ENCODE measurements around the gene SLC2A13.

The SLC2A13 gene

GRCh38 chr12:40123496-40123895, 17.6 kb upstream of the SLC2A13 start:
- TF ChIP-seq, protein P1, sequence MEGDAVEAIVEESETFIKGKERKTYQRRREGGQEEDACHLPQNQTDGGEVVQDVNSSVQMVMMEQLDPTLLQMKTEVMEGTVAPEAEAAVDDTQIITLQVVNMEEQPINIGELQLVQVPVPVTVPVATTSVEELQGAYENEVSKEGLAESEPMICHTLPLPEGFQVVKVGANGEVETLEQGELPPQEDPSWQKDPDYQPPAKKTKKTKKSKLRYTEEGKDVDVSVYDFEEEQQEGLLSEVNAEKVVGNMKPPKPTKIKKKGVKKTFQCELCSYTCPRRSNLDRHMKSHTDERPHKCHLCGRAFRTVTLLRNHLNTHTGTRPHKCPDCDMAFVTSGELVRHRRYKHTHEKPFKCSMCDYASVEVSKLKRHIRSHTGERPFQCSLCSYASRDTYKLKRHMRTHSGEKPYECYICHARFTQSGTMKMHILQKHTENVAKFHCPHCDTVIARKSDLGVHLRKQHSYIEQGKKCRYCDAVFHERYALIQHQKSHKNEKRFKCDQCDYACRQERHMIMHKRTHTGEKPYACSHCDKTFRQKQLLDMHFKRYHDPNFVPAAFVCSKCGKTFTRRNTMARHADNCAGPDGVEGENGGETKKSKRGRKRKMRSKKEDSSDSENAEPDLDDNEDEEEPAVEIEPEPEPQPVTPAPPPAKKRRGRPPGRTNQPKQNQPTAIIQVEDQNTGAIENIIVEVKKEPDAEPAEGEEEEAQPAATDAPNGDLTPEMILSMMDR (conservative IDR thresholded peaks at IDR 0.05; ENCODE audit: control insufficient read depth, insufficient read depth, low read depth, low read length), result no peak
- peak; percentile 44 for DNase-seq (ENCODE audit: low read depth)
- H3K4me3 ChIP-seq (ENCODE audit: control insufficient read depth, low read depth, low read length), result no peak overlapping the region

DNA sequence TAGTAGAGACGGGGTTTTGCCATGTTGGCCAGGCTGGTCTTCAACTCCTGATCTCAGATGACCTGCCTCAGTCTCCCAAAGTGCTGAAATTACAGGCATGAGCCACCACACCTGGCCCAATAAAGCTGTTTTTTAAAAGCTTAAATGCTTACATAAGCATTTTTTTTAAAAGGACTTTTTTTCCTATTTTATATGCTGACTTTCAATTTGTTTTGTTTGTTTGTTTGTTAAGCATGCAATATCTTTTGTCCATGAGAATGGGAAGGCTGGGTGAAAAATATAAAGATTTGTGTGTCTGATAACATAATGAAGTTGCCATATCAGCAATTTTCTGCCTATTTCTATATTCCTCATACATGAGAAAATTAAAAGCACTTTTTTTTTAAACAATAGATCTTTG, 17.0 kb upstream of the SLC2A13 start:
- DNase-seq (ENCODE audit: low read depth), result no peak
- TF ChIP-seq, protein P1 (conservative IDR thresholded peaks at IDR 0.05; ENCODE audit: control insufficient read depth, insufficient read depth, low read depth, low read length), result no peak
- H3K4me3 ChIP-seq (ENCODE audit: control insufficient read depth, low read depth, low read length), result no peak overlapping the region

DNA sequence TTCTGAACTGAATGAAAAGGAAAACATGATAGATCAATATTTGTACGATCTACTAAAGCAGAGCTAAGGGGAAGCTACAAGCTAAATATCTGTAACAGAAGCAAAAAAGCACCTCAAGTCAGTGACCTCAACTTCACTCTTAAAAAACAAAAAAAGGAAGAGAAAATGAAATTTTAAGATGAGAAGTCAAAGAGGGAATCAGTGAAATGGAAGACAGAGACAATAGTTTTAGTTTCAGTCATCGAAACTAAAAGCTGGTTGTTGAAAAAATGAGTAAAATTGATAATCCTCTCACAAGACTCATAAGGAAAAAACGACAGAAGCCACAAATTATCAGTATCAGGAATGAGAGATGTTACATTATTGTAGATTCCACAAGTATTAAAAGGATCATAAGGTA, 11.9 kb upstream of the SLC2A13 start:
- DNase-seq (ENCODE audit: low read depth), result no peak
- TF ChIP-seq, protein P1 (conservative IDR thresholded peaks at IDR 0.05; ENCODE audit: control insufficient read depth, insufficient read depth, low read depth, low read length), result no peak
- H3K4me3 ChIP-seq (ENCODE audit: control insufficient read depth, low read depth, low read length), result no peak overlapping the region

DNA sequence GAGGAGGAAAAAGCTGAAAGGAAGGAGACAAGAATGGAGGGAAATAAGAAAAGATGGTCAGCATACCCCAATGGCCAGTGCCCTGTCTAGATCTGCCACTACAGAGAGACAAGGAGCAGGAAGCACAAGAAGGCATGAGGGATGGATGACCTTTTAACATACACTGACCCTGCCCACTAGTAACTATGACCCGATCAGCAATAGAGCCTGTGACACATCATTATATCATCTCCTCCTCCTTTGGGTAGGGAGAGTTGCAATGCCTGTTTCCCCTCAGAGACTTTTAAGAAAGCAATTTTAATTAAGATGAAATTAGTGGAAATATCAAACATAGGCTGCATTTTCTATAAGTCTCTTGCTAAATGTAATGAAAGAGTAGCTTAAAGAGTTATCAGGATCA, 4.7 kb upstream of the SLC2A13 start:
- TF ChIP-seq, protein P1 (conservative IDR thresholded peaks at IDR 0.05; ENCODE audit: control insufficient read depth, insufficient read depth, low read depth, low read length), result no peak
- DNase-seq (ENCODE audit: low read depth), result peak; percentile 17
- no peak overlapping the region for H3K4me3 ChIP-seq (ENCODE audit: control insufficient read depth, low read depth, low read length)

DNA sequence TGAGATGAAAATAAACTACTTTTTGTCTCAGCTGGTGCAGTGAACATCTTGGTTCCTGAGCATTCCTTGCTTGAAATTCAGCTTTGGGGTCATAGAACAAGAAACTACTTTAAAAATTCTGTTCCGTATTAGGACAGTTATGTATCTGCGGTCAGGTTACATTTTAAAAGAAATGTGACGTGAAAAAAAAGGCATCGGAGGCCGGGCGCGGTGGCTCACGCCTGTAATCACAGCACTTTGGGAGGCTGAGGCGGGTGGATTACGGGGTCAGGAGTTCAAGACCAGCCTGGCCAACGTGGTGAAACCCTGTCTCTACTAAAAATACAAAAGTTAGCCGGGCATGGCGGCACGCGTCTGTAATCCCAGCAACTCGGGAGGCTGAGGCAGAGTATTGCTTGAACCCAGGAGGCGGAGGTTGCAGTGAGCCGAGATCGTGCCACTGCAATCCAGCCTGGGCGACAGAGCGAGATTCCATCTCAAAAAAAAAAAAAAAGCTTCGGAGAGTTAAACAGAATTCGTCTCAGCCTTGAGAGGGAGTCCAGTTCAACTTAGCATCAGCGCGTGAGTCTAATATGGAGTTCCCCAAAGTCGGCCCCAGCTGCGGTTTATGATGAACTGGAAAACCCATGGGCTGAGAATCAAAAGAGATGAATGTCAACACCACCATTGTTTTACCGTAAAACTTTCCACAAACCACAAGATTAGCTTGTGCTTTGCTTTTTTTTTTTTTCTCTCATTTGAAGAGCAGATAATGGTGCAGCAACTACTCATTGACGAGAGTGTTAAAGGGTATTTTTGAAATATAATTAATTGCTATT, 2.1 kb upstream of the SLC2A13 start:
- TF ChIP-seq, protein P1 (conservative IDR thresholded peaks at IDR 0.05; ENCODE audit: control insufficient read depth, insufficient read depth, low read depth, low read length), result no peak
- DNase-seq (ENCODE audit: low read depth), result no peak
- no peak overlapping the region for H3K4me3 ChIP-seq (ENCODE audit: control insufficient read depth, low read depth, low read length)

- TF ChIP-seq, protein P1 (conservative IDR thresholded peaks at IDR 0.05; ENCODE audit: control insufficient read depth, insufficient read depth, low read depth, low read length), result peak; percentile 86
- H3K4me3 ChIP-seq (ENCODE audit: control insufficient read depth, low read depth, low read length), result peak overlapping the region; percentile 47
- DNase-seq (ENCODE audit: low read depth), result peak; percentile 75
Measured at GRCh38 chr12:40107098-40107802, 1.4 kb upstream of the SLC2A13 start.

Data from fibroblast of mammary gland (primary cell).